GM12878 (cell line): ENCODE results near the gene ARPC5L. TPM values are rescaled to one million over a fixed set of nuclear protein-coding genes. Genes with fewer than 3 reads are reported as not detected.

ENCODE experiments used
- ATAC-seq: fragments of 200-7000 bp; cut with Tn5 transposase; 3 replicates; pipeline ENCODE4 v1.9.1; 2020; ENCODE audit warnings: mild to moderate bottlenecking, moderate library complexity
- BruUV-seq: library from RNA; stranded (reverse); fragments of 400-500 nt; replicated peaks from 2 replicates; lab custom pipeline; 2021; lab: Mats Ljungman, UMichigan
- CTCF ChIA-PET: fragments of 300-600 bp; sonication (Branson Sonifier 250); formaldehyde crosslinking; extraction: SDS; loops from one replicate; lab custom pipeline; 2021; ENCODE audit warnings: inconsistent platforms; lab: Yijun Ruan, JAX
- POLR2A ChIA-PET: fragments of 350-600 bp; formaldehyde crosslinking; extraction: SDS; loops from one replicate; lab custom pipeline; 2021; ENCODE audit warnings: inconsistent platforms; lab: Charles Lee
- RAD21 ChIA-PET: fragments of 300-600 bp; sonication (Branson Sonifier 250); formaldehyde crosslinking; loops from one replicate; lab custom pipeline; 2023; ENCODE audit warnings: antibody characterized with exemption; ENCODE audit not compliant: unreplicated experiment; lab: Charles Lee
- SMC1A ChIA-PET: fragments of 300-600 bp; sonication (Branson Sonifier 250); formaldehyde crosslinking; loops from one replicate; lab custom pipeline; 2023; ENCODE audit not compliant: unreplicated experiment, uncharacterized antibody; lab: Charles Lee
- DNase-seq: peaks from one replicate; pipeline ENCODE4 v3.0.0-alpha.2; 2011; ENCODE audit warnings: low read depth, low spot score
- FAIRE-seq: peaks from 3 replicates; lab custom pipeline; 2011; peaks lifted over from hg19 to GRCh38; lab: Jason Lieb, UNC
- H2AFZ ChIP-seq: 2 replicates; pipeline ENCODE4 v1.6.0; 2011; ENCODE audit warnings: low read depth, low read length, control low read depth; ENCODE audit not compliant: control insufficient read depth
- H3K27ac ChIP-seq: 2 replicates; pipeline ENCODE4 v1.5.1; 2011; ENCODE audit warnings: control low read depth; ENCODE audit not compliant: control insufficient read depth, insufficient read depth
- H3K27me3 ChIP-seq, 2 experiments: replicated peaks in 1 of 2; 2 replicates each; pipeline versions ENCODE4 v1.6.0 to v1.6.1; 2011; ENCODE audit warnings: low read length in 1 of 2; ENCODE audit not compliant: control insufficient read depth in 2 of 2, insufficient read depth in 2 of 2
- H3K36me3 ChIP-seq, 2 experiments: 2 replicates each; pipeline ENCODE4 v1.5.1; 2011; ENCODE audit warnings: low read length in 1 of 2; ENCODE audit not compliant: control insufficient read depth in 2 of 2, insufficient read depth in 2 of 2
- H3K4me1 ChIP-seq: 2 replicates; pipeline ENCODE4 v1.6.1; 2011; ENCODE audit warnings: mild to moderate bottlenecking, low read length, moderate library complexity, mixed read lengths; ENCODE audit not compliant: control insufficient read depth, insufficient read depth
- H3K4me2 ChIP-seq: 2 replicates; pipeline ENCODE4 v1.6.0; 2011; ENCODE audit warnings: control low read depth; ENCODE audit not compliant: control insufficient read depth, insufficient read depth
- H3K4me3 ChIP-seq: fragments of 200-600 bp; sonication (generic); 2 replicates; pipeline ENCODE4 v1.5.1; 2016
- H3K79me2 ChIP-seq: 2 replicates; pipeline ENCODE4 v1.6.0; 2011; ENCODE audit warnings: low read length; ENCODE audit not compliant: control insufficient read depth, insufficient read depth
- H3K9ac ChIP-seq: 2 replicates; pipeline ENCODE4 v1.8.0; 2011; ENCODE audit warnings: low read length, control low read depth, mixed read lengths; ENCODE audit not compliant: control insufficient read depth, insufficient read depth
- H3K9me3 ChIP-seq: replicated peaks from 3 replicates; pipeline ENCODE4 v1.5.1; 2011; ENCODE audit warnings: mild to moderate bottlenecking, low read length; ENCODE audit not compliant: control insufficient read depth, insufficient read depth
- H4K20me1 ChIP-seq: 2 replicates; pipeline ENCODE4 v1.6.0; 2011; ENCODE audit not compliant: control insufficient read depth, insufficient read depth
- CBX5 ChIP-seq: sonication (generic); IDR thresholded peaks from 2 replicates; pipeline ENCODE4 v1.6.1; 2016; ENCODE audit warnings: low read depth, moderate library complexity, mild to moderate bottlenecking, inconsistent platforms
- CHD1 ChIP-seq: IDR thresholded peaks from 2 replicates; pipeline ENCODE4 v1.6.1; 2012; ENCODE audit warnings: low read depth, low read length, improper control_type of control experiment
- MYB ChIP-seq: fragments of 150-350 bp; IDR thresholded peaks from 2 replicates; pipeline ENCODE4 v1.6.1; 2014; ENCODE audit warnings: mild to moderate bottlenecking, low read depth, low read length, borderline replicate concordance
- NFYB ChIP-seq: IDR thresholded peaks from 2 replicates; pipeline ENCODE4 v1.6.1; 2011; ENCODE audit warnings: low read depth, mild to moderate bottlenecking, low read length, improper control_type of control experiment, moderate library complexity; ENCODE audit not compliant: insufficient read depth
- PAX8 ChIP-seq: fragments of 450-650 bp; IDR thresholded peaks from 2 replicates; pipeline ENCODE4 v1.6.1; 2017; ENCODE audit warnings: mild to moderate bottlenecking, moderate library complexity
- RAD21 ChIP-seq: IDR thresholded peaks from 2 replicates; pipeline ENCODE4 v1.6.1; 2011; ENCODE audit warnings: mild to moderate bottlenecking, low read depth, low read length, moderate library complexity; ENCODE audit not compliant: insufficient read depth
- TCF3 ChIP-seq: IDR thresholded peaks from 2 replicates; pipeline ENCODE4 v1.6.1; 2012; ENCODE audit warnings: low read depth, mild to moderate bottlenecking, low read length, borderline replicate concordance; ENCODE audit not compliant: insufficient read depth
- ZNF274 ChIP-seq: IDR thresholded peaks from one replicate; pipeline ENCODE4 v1.8.0; 2011; ENCODE audit not compliant: insufficient read length, insufficient read depth
- ZNF592 ChIP-seq: fragments of 450-650 bp; IDR thresholded peaks from 2 replicates; pipeline ENCODE4 v1.6.1; 2017; ENCODE audit warnings: mild to moderate bottlenecking, moderate library complexity
- WGBS: methylation state at CpG from one replicate; pipeline ENCODE4 v1.1.6; 2016; ENCODE audit warnings: low lambda C conversion rate; ENCODE audit not compliant: insufficient replicate concordance, insufficient coverage; ENCODE audit errors: missing lambda C conversion rate; 5-methylcytosine and 5-hydroxymethylcytosine counted together
- in situ Hi-C: fragments of 300-500 bp; cut with MboI; formaldehyde crosslinking; loops from 9 replicates; pipeline ENCODE4 v1.14.3; 2018; ENCODE audit warnings: mixed read lengths
- intact Hi-C: fragments of 100-400 bp; cut with micrococcal nuclease; formaldehyde crosslinking; loops from one replicate; pipeline ENCODE4 v1.14.2; 2022; ENCODE audit not compliant: unreplicated experiment
- polyA plus RNA-seq, 11 experiments: library from polyadenylated mRNA; depleted of rRNA in 4 of 11; unstranded in 6 of 11; stranded (reverse) in 5 of 11; fragments of >200 nt; fragmentation: Nextera tagmentation in 4 of 11; fragmentation: Illumina TruSeq in 1 of 11; extraction: Ambion mirVana in 4 of 11; extraction: Trizol in 1 of 11; gene quantifications; 1 replicate in 1 of 11; 2 replicates in 10 of 11; pipeline versions ENCODE4 v1.2.1 to v1.2.3, GENCODE V29; 2011 to 2016; ENCODE audit warnings: inconsistent platforms in 2 of 11, missing spikeins in 2 of 11, low read depth in 1 of 11
- total RNA-seq, 4 experiments: library from RNA; depleted of rRNA in 3 of 4; stranded (reverse); fragments of >200 nt in 3 of 4; fragmentation: Illumina TruSeq in 1 of 4; extraction: Trizol in 1 of 4; gene quantifications; 2 replicates each; pipeline versions ENCODE4 v1.2.1 to v1.2.3, GENCODE V29; 2013 to 2021
- TF ChIP-seq, protein P1 (sequence below): fragments of 450-650 bp; IDR thresholded peaks from 2 replicates; pipeline ENCODE4 v1.6.1; 2017; ENCODE audit warnings: mild to moderate bottlenecking

Gene ARPC5L
- total and polyA plus RNA-seq, 10 of the 15 experiments (the other 5 are each of a cell fraction or from before 2014, with no cell fraction given) = 42.3 to 207 (median 104) TPM

GRCh38 chr9:124899845-124900244 lies 37.9 kb downstream of the ARPC5L start:
- BruUV-seq = no TSS peak
- Histone ChIP-seq H3K9ac (no peak overlapping the region), H3K27ac (no peak overlapping the region), H3K4me1 (no peaks in the 10 kb centered on the region), H3K27me3 (no peaks in the 10 kb centered on the region), H2AFZ (no peak overlapping the region), H3K4me2 (no peak overlapping the region), H3K36me3 (peaks cover 1 to 14% of the 10 kb centered on the region in 2 experiments; a peak in 3 of 4 replicates), H4K20me1 (no peaks in the 10 kb centered on the region), H3K79me2 (no peaks in the 10 kb centered on the region), H3K4me3 (no peak overlapping the region), H3K9me3 (no peaks in the 10 kb centered on the region)
- ChIA-PET SMC1A (no interaction called here), POLR2A (no interaction called here), CTCF (interaction anchor here (1.2 to 1.4 kb wide), 2 partner anchors 8 to 47 kb away, joined by 3 to 6 read pairs; partner anchors contain the start of gene WDR38), RAD21 (no interaction called here)
- WGBS = 96% methylated on average over 9 of the region's 9 CpGs
- intact Hi-C loops (no loop called here), in situ Hi-C loops (no loop called here)
- FAIRE-seq (no peak), DNase-seq (no peak), ATAC-seq (no peak)
- TF ChIP-seq MYB = no peak
- TF ChIP-seq, protein P1, sequence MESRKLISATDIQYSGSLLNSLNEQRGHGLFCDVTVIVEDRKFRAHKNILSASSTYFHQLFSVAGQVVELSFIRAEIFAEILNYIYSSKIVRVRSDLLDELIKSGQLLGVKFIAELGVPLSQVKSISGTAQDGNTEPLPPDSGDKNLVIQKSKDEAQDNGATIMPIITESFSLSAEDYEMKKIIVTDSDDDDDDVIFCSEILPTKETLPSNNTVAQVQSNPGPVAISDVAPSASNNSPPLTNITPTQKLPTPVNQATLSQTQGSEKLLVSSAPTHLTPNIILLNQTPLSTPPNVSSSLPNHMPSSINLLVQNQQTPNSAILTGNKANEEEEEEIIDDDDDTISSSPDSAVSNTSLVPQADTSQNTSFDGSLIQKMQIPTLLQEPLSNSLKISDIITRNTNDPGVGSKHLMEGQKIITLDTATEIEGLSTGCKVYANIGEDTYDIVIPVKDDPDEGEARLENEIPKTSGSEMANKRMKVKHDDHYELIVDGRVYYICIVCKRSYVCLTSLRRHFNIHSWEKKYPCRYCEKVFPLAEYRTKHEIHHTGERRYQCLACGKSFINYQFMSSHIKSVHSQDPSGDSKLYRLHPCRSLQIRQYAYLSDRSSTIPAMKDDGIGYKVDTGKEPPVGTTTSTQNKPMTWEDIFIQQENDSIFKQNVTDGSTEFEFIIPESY = no peak
- no peak for TF ChIP-seq CHD1
- TF ChIP-seq TCF3 = no peak
- no peak for TF ChIP-seq RAD21
- no peak for TF ChIP-seq PAX8
- no peak for TF ChIP-seq ZNF592
- TF ChIP-seq CBX5 = no peak
- TF ChIP-seq ZNF274 = no peak
- TF ChIP-seq NFYB = no peak
